Activated naive CD8-positive, alpha-beta T cell treated with anti-CD3 and anti-CD28 coated beads, Interleukin-2, amount 50 U/mL, for 24 hours (primary cell): Measurements from ENCODE around the gene NTN3.
"Not testable (repeated sequence)": the region's sequence is repeated elsewhere in the genome, so short reads cannot be mapped to it uniquely, and the experiment has no call there.

Experiments
- ATAC-seq: fragments of 150-1000 bp; cut with Tn5 transposase; one replicate; pipeline ENCODE4 v1.10.0; 2021
- DNase-seq: peaks from one replicate; pipeline ENCODE4 v3.0.0; 2021
- H3K27ac Mint-ChIP-seq: one replicate; pipeline ENCODE4 v1.8.0; 2021; ENCODE audit warnings: mild to moderate bottlenecking, mixed read lengths
- H3K27me3 Mint-ChIP-seq: one replicate; pipeline ENCODE4 v1.8.0; 2021; ENCODE audit warnings: mixed read lengths
- H3K36me3 Mint-ChIP-seq: one replicate; pipeline ENCODE4 v1.8.0; 2021; ENCODE audit warnings: low read depth, mixed read lengths
- H3K4me1 Mint-ChIP-seq: one replicate; pipeline ENCODE4 v1.8.0; 2021; ENCODE audit warnings: mixed read lengths
- H3K4me3 Mint-ChIP-seq: one replicate; pipeline ENCODE4 v1.8.0; 2021; ENCODE audit warnings: mild to moderate bottlenecking, moderate library complexity, mixed read lengths
- H3K9me3 Mint-ChIP-seq: one replicate; pipeline ENCODE4 v1.8.0; 2021; ENCODE audit warnings: mixed read lengths

NTN3 gene

GRCh38 chr16:2432801-2433505 lies 38.1 kb upstream of the NTN3 start:
- no peak overlapping the region for H3K4me3 Mint-ChIP-seq
- H3K36me3 Mint-ChIP-seq = peaks cover 51% of the 10 kb centered on the region
- no peaks in the 10 kb centered on the region for H3K27me3 Mint-ChIP-seq
- no peaks in the 10 kb centered on the region for H3K9me3 Mint-ChIP-seq
- peaks cover 17% of the 10 kb centered on the region for H3K4me1 Mint-ChIP-seq
- DNase-seq (no peak), ATAC-seq (no peak)
- H3K27ac Mint-ChIP-seq = no peak overlapping the region

- Mint-ChIP-seq H3K4me1 (peaks cover 18% of the 10 kb centered on the region), H3K36me3 (peaks cover 61% of the 10 kb centered on the region)
- not testable (repeated sequence) for DNase-seq, H3K9me3 Mint-ChIP-seq, H3K4me3 Mint-ChIP-seq, ATAC-seq, H3K27ac Mint-ChIP-seq, H3K27me3 Mint-ChIP-seq
These were observed 35.9 kb upstream of the NTN3 start for GRCh38 chr16:2435236-2435635.

GRCh38 chr16:2436110-2436509 lies 35.0 kb upstream of the NTN3 start:
- Mint-ChIP-seq H3K9me3 (no peaks in the 10 kb centered on the region), H3K36me3 (peaks cover 57% of the 10 kb centered on the region), H3K4me1 (peaks cover 9% of the 10 kb centered on the region), H3K27me3 (no peaks in the 10 kb centered on the region), H3K27ac (no peak overlapping the region), H3K4me3 (no peak overlapping the region)
- no peak for DNase-seq
- ATAC-seq = no peak

GRCh38 chr16:2437032-2437790 lies 33.9 kb upstream of the NTN3 start:
- no peak overlapping the region for H3K27ac Mint-ChIP-seq
- peaks cover 58% of the 10 kb centered on the region for H3K36me3 Mint-ChIP-seq

GRCh38 chr16:2438121-2438520 lies 33.0 kb upstream of the NTN3 start:
- Mint-ChIP-seq H3K27me3 (no peaks in the 10 kb centered on the region), H3K4me1 (peaks cover 9% of the 10 kb centered on the region), H3K36me3 (peaks cover 53% of the 10 kb centered on the region), H3K4me3 (no peak overlapping the region), H3K27ac (no peak overlapping the region), H3K9me3 (no peaks in the 10 kb centered on the region)
- no peak for DNase-seq
- no peak for ATAC-seq

More at GRCh38 chr16:2437032-2437790, 33.9 kb upstream of the NTN3 start:
- no peak for ATAC-seq
- Mint-ChIP-seq H3K4me3 (no peak overlapping the region), H3K9me3 (no peaks in the 10 kb centered on the region), H3K27me3 (no peaks in the 10 kb centered on the region), H3K4me1 (peaks cover 9% of the 10 kb centered on the region)
- no peak for DNase-seq

- DNase-seq (no peak), ATAC-seq (no peak)
- Mint-ChIP-seq H3K9me3 (no peaks in the 10 kb centered on the region), H3K4me1 (peaks cover 9% of the 10 kb centered on the region), H3K36me3 (peaks cover 55% of the 10 kb centered on the region), H3K4me3 (no peak overlapping the region), H3K27me3 (no peaks in the 10 kb centered on the region), H3K27ac (no peak overlapping the region)
These were observed 31.5 kb upstream of the NTN3 start for GRCh38 chr16:2439598-2439997.

GRCh38 chr16:2441143-2441804 lies 29.8 kb upstream of the NTN3 start:
- not testable (repeated sequence) for DNase-seq, H3K27me3 Mint-ChIP-seq, H3K4me3 Mint-ChIP-seq, H3K9me3 Mint-ChIP-seq, H3K4me1 Mint-ChIP-seq, H3K27ac Mint-ChIP-seq
- peak; percentile 31 for ATAC-seq
- peaks cover 60% of the 10 kb centered on the region for H3K36me3 Mint-ChIP-seq

GRCh38 chr16:2443555-2443954 lies 27.5 kb upstream of the NTN3 start:
- no peaks in the 10 kb centered on the region for H3K9me3 Mint-ChIP-seq
- H3K27ac Mint-ChIP-seq = no peak overlapping the region

GRCh38 chr16:2447920-2448583 lies 23.0 kb upstream of the NTN3 start:
- no peak overlapping the region for H3K27ac Mint-ChIP-seq
- no peaks in the 10 kb centered on the region for H3K9me3 Mint-ChIP-seq
- H3K27me3 Mint-ChIP-seq = no peaks in the 10 kb centered on the region
- H3K36me3 Mint-ChIP-seq = peaks cover 50% of the 10 kb centered on the region
- no peak for ATAC-seq
- no peak overlapping the region for H3K4me3 Mint-ChIP-seq
- no peak for DNase-seq
- no peaks in the 10 kb centered on the region for H3K4me1 Mint-ChIP-seq

More at GRCh38 chr16:2443555-2443954, 27.5 kb upstream of the NTN3 start:
- DNase-seq (no peak), ATAC-seq (no peak)
- H3K27me3 Mint-ChIP-seq = no peaks in the 10 kb centered on the region
- H3K36me3 Mint-ChIP-seq = peaks cover 51% of the 10 kb centered on the region
- peaks cover 9% of the 10 kb centered on the region for H3K4me1 Mint-ChIP-seq
- H3K4me3 Mint-ChIP-seq = no peak overlapping the region

GRCh38 chr16:2449118-2449517 lies 22.0 kb upstream of the NTN3 start:
- Mint-ChIP-seq H3K36me3 (peaks cover 52% of the 10 kb centered on the region), H3K4me3 (no peak overlapping the region), H3K4me1 (no peaks in the 10 kb centered on the region), H3K27me3 (no peaks in the 10 kb centered on the region), H3K9me3 (no peaks in the 10 kb centered on the region), H3K27ac (no peak overlapping the region)
- ATAC-seq = no peak
- no peak for DNase-seq

GRCh38 chr16:2450535-2450934 lies 20.6 kb upstream of the NTN3 start:
- Mint-ChIP-seq H3K36me3 (peaks cover 47% of the 10 kb centered on the region), H3K4me1 (no peaks in the 10 kb centered on the region), H3K4me3 (no peak overlapping the region), H3K27ac (no peak overlapping the region), H3K9me3 (no peaks in the 10 kb centered on the region), H3K27me3 (no peaks in the 10 kb centered on the region)
- no peak for ATAC-seq
- no peak for DNase-seq

- no peak for DNase-seq
- no peak for ATAC-seq
- H3K4me3 Mint-ChIP-seq = no peak overlapping the region
- no peak overlapping the region for H3K27ac Mint-ChIP-seq
- H3K27me3 Mint-ChIP-seq = no peaks in the 10 kb centered on the region
- no peaks in the 10 kb centered on the region for H3K9me3 Mint-ChIP-seq
- H3K4me1 Mint-ChIP-seq = no peaks in the 10 kb centered on the region
- peaks cover 46% of the 10 kb centered on the region for H3K36me3 Mint-ChIP-seq
These were observed 20.1 kb upstream of the NTN3 start for GRCh38 chr16:2450975-2451381.

GRCh38 chr16:2451851-2452320 lies 19.2 kb upstream of the NTN3 start:
- peaks cover 40% of the 10 kb centered on the region for H3K36me3 Mint-ChIP-seq
- H3K27ac Mint-ChIP-seq = no peak overlapping the region
- H3K9me3 Mint-ChIP-seq = no peaks in the 10 kb centered on the region
- DNase-seq = no peak
- no peaks in the 10 kb centered on the region for H3K27me3 Mint-ChIP-seq
- no peak overlapping the region for H3K4me3 Mint-ChIP-seq
- no peak for ATAC-seq
- H3K4me1 Mint-ChIP-seq = no peaks in the 10 kb centered on the region

- Mint-ChIP-seq H3K4me3 (no peak overlapping the region), H3K36me3 (peaks cover 41% of the 10 kb centered on the region), H3K4me1 (no peaks in the 10 kb centered on the region), H3K27ac (no peak overlapping the region), H3K27me3 (no peaks in the 10 kb centered on the region), H3K9me3 (no peaks in the 10 kb centered on the region)
- ATAC-seq (no peak), DNase-seq (no peak)
These were observed 18.4 kb upstream of the NTN3 start for GRCh38 chr16:2452650-2453049.
